ENCODE measurements around the gene DTNB. TPM values are rescaled to one million over a fixed set of nuclear protein-coding genes. Genes with fewer than 3 reads are reported as not detected.
"Not testable (repeated sequence)": the region's sequence is repeated elsewhere in the genome, so short reads cannot be mapped to it uniquely, and the experiment has no call there.

Gene DTNB
- total RNA-seq, 1 donor from 2014 or later = 12.0 TPM

GRCh38 chr2:25416674-25417073 lies 256.7 kb downstream of the DTNB start:
- H3K36me3 Mint-ChIP-seq (ENCODE audit: low read depth, unreplicated experiment) = peaks cover 4% of the 10 kb centered on the region
- no peaks in the 10 kb centered on the region for H3K4me1 Mint-ChIP-seq (ENCODE audit: unreplicated experiment)
- H3K27me3 Mint-ChIP-seq (ENCODE audit: unreplicated experiment) = peaks cover under 1% of the 10 kb centered on the region
- no peak overlapping the region for H3K27ac Mint-ChIP-seq (ENCODE audit: unreplicated experiment)
- DNase-seq (ENCODE audit: low spot score) = no peak
- no peak overlapping the region for H3K4me3 Mint-ChIP-seq (ENCODE audit: unreplicated experiment)
- no peak for TF ChIP-seq CTCF (IDR thresholded peaks at IDR 0.05; ENCODE audit: unreplicated experiment)
- H3K9me3 Mint-ChIP-seq (ENCODE audit: unreplicated experiment) = no peaks in the 10 kb centered on the region

GRCh38 chr2:25414781-25415180 lies 258.6 kb downstream of the DTNB start:
- DNase-seq (ENCODE audit: low spot score) = no peak
- H3K27ac Mint-ChIP-seq (ENCODE audit: unreplicated experiment) = no peak overlapping the region
- H3K4me1 Mint-ChIP-seq (ENCODE audit: unreplicated experiment) = peaks cover 3% of the 10 kb centered on the region
- no peak for TF ChIP-seq CTCF (IDR thresholded peaks at IDR 0.05; ENCODE audit: unreplicated experiment)
- H3K4me3 Mint-ChIP-seq (ENCODE audit: unreplicated experiment) = no peak overlapping the region
- H3K36me3 Mint-ChIP-seq (ENCODE audit: low read depth, unreplicated experiment) = peaks cover 4% of the 10 kb centered on the region
- no peaks in the 10 kb centered on the region for H3K9me3 Mint-ChIP-seq (ENCODE audit: unreplicated experiment)
- H3K27me3 Mint-ChIP-seq (ENCODE audit: unreplicated experiment) = no peaks in the 10 kb centered on the region

- H3K9me3 Mint-ChIP-seq (ENCODE audit: unreplicated experiment); H3K27me3 Mint-ChIP-seq (ENCODE audit: unreplicated experiment); DNase-seq (ENCODE audit: low spot score); H3K4me3 Mint-ChIP-seq (ENCODE audit: unreplicated experiment); H3K27ac Mint-ChIP-seq (ENCODE audit: unreplicated experiment); H3K36me3 Mint-ChIP-seq (ENCODE audit: low read depth, unreplicated experiment): not testable (repeated sequence)
- H3K4me1 Mint-ChIP-seq (ENCODE audit: unreplicated experiment) = peaks cover 13% of the 10 kb centered on the region
Observed at GRCh38 chr2:25413409-25413808, 260.0 kb downstream of the DTNB start.

GRCh38 chr2:25411753-25412152 lies 261.6 kb downstream of the DTNB start:
- no peak overlapping the region for H3K4me3 Mint-ChIP-seq (ENCODE audit: unreplicated experiment)
- no peaks in the 10 kb centered on the region for H3K27me3 Mint-ChIP-seq (ENCODE audit: unreplicated experiment)
- peaks cover 13% of the 10 kb centered on the region for H3K4me1 Mint-ChIP-seq (ENCODE audit: unreplicated experiment)

GRCh38 chr2:25411281-25411680 lies 262.1 kb downstream of the DTNB start:
- no peak for DNase-seq (ENCODE audit: low spot score)
- Mint-ChIP-seq H3K36me3 (ENCODE audit: low read depth, unreplicated experiment) (no peaks in the 10 kb centered on the region), H3K27me3 (ENCODE audit: unreplicated experiment) (no peaks in the 10 kb centered on the region), H3K9me3 (ENCODE audit: unreplicated experiment) (no peaks in the 10 kb centered on the region), H3K4me1 (ENCODE audit: unreplicated experiment) (peaks cover 13% of the 10 kb centered on the region), H3K27ac (ENCODE audit: unreplicated experiment) (no peak overlapping the region), H3K4me3 (ENCODE audit: unreplicated experiment) (no peak overlapping the region)
- no peak for TF ChIP-seq CTCF (IDR thresholded peaks at IDR 0.05; ENCODE audit: unreplicated experiment)

More at GRCh38 chr2:25411753-25412152, 261.6 kb downstream of the DTNB start:
- no peaks in the 10 kb centered on the region for H3K9me3 Mint-ChIP-seq (ENCODE audit: unreplicated experiment)
- no peak for TF ChIP-seq CTCF (IDR thresholded peaks at IDR 0.05; ENCODE audit: unreplicated experiment)
- H3K27ac Mint-ChIP-seq (ENCODE audit: unreplicated experiment) = no peak overlapping the region
- H3K36me3 Mint-ChIP-seq (ENCODE audit: low read depth, unreplicated experiment) = no peaks in the 10 kb centered on the region
- DNase-seq (ENCODE audit: low spot score) = no peak

- DNase-seq (ENCODE audit: low spot score) = no peak
- Mint-ChIP-seq H3K9me3 (ENCODE audit: unreplicated experiment) (no peaks in the 10 kb centered on the region), H3K27ac (ENCODE audit: unreplicated experiment) (no peak overlapping the region), H3K36me3 (ENCODE audit: low read depth, unreplicated experiment) (no peaks in the 10 kb centered on the region), H3K4me1 (ENCODE audit: unreplicated experiment) (peaks cover 13% of the 10 kb centered on the region), H3K4me3 (ENCODE audit: unreplicated experiment) (no peak overlapping the region), H3K27me3 (ENCODE audit: unreplicated experiment) (no peaks in the 10 kb centered on the region)
- TF ChIP-seq CTCF (IDR thresholded peaks at IDR 0.05; ENCODE audit: unreplicated experiment) = no peak
Observed at GRCh38 chr2:25410370-25410769, 263.0 kb downstream of the DTNB start.

Measured in endothelial cell (in vitro differentiated cells).